DMS114 treated with DMSO at 0.1 percent for 48 hours (cell line): Measurements from ENCODE around the gene USB1.

ENCODE experiments used
- DNase-seq: peaks from one replicate; lab custom pipeline; 2025; ENCODE audit not compliant: unreplicated experiment; lab: John Stamatoyannopoulos, UW

Gene USB1, protein sequence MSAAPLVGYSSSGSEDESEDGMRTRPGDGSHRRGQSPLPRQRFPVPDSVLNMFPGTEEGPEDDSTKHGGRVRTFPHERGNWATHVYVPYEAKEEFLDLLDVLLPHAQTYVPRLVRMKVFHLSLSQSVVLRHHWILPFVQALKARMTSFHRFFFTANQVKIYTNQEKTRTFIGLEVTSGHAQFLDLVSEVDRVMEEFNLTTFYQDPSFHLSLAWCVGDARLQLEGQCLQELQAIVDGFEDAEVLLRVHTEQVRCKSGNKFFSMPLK

DNA sequence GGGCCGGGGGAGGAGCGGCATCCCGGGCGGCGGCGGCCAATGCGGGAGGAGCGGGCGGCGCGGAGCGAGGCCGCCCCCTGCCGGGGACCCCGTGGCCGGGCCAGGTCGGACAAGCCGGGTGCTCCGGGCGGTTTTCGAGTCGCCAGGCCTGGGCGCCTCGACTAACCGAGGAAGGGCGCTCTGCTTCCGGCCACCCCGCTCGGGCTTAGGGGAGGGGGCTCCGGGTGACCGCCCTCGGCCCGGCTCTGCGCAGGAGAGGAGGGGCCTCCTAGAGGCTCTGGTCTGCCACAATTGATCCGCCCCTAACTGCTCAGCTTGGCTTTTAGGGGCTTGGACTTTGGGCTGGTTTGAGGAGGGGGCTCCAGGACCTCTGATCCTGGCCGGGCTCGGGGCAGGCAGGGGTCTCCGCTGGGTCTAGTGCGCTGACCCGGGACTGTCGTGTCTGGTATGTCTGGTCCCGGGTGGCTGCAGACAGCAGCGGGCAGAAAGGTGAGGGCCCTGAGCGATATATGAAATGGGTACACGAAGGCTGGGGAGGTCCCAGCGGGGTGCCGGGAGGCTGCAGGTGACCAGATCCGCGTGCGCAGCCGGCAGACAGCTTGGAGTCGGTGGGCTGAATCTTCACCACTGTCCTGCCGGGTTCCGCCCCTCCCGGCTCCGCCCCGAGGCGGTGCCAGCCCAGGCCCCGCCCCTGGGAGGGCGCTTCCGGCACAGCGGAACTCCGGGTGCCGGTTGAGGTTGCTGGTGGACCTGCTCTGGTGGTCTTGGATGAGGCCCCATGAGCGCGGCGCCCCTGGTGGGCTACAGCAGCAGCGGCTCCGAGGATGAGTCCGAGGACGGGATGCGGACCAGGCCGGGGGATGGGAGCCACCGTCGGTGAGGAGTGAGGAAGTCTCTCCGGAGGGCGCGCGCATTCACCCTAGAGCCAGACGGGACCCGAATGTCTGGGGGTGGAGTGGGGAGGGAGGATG is at the start of gene USB1:
Gene USB1, plus strand, starts transcription at position 702 of the 971 bp plus-strand sequence. Its CDS starts 77 bp downstream, at position 779.
- DNase-seq: peak; percentile 70

DNA sequence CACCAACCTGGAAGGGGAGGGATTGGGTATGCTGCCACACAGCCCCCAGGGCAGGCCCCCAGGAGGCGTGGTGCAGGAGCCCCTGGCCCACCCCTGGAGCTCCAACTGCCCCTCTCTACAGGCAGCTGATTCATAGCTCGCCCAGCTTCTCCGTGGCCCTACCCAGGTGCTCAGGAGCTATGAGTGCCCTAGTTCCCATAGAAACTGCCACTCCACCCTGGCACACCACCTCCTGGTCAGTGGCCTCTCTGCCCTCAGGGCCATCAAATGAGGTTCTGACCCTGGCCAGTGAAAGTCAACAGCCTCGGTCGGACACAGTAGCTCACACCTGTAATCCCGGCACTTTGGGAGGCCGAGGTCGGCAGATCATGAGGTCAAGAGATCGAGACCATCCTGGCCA is 48.3 kb upstream of the USB1 start:
- DNase-seq: no peak

DNA sequence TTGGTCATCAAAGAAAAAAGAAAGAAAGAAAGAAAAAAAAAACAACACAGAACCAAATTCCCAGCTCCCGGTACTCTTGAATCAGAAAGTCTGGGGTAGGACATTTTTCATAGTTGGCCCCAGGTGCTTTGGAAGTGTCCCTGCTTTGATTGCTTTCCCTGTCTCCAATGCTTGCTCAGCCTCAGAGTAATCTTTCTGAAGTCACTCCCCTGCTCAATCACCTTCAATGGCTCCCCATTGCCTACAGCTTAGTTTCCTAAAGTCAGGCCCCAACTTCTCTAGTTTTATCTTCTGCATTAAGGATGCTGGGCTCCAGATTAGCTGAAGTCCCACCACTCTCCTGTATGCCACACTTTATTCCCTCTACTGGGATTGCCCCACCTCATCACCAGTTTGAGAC is 47.4 kb upstream of the USB1 start:
- DNase-seq: no peak

DNA sequence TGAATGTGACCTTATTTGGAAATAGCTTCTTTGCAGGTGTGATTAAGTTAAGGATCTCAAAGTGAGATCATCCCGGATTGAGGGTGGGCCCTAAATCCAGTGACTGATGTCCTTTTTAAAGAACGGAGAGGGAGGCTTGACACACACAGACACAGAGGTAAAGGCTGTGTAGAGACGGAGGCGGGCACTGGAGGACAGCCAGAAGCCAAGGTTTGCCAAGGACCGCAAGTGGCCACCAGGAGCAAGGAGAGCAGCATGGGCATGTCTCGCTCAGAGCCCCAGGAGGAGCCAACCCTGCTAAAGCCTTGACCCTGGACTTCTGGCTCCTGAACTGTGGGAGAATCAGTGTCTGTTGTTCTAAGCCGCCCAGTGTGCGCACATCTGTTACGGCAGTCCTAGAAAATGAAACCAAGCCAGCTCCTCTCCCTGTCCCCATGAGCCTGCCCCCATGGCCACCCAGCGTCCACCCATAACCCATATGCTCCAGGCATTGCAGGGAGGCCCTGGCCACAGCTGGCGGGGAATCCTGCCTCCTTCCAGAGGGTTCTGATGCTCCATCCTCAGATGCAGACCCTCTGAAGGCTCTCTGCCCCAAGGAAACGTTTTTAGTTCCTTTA is 45.5 kb upstream of the USB1 start:
- no peak for DNase-seq

DNA sequence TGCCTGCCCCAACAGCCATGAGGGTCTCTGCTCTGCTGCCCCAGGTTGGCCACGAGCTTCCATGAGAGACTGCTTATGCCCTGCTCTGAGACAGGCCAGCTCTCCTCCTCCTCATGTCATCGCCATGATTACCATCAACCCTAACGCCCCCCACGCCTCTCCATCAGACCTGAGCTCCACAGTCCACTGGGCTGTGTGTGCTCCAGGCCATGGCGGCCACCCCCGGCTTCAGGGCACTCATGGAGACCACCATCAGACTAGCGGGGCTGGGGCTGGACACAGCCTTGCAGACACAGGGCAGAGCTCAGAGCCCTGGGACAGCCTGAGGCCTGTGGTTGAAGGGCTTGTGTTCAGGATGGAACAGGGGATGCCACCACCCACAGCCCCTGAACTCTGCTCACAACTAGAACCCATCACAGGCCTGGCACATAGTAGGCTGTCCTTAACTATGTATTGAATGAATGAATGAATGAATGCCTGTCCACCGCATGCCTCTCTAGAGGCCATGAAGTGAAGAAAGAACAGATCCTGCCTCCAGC is 44.9 kb upstream of the USB1 start:
- no peak for DNase-seq

DNA sequence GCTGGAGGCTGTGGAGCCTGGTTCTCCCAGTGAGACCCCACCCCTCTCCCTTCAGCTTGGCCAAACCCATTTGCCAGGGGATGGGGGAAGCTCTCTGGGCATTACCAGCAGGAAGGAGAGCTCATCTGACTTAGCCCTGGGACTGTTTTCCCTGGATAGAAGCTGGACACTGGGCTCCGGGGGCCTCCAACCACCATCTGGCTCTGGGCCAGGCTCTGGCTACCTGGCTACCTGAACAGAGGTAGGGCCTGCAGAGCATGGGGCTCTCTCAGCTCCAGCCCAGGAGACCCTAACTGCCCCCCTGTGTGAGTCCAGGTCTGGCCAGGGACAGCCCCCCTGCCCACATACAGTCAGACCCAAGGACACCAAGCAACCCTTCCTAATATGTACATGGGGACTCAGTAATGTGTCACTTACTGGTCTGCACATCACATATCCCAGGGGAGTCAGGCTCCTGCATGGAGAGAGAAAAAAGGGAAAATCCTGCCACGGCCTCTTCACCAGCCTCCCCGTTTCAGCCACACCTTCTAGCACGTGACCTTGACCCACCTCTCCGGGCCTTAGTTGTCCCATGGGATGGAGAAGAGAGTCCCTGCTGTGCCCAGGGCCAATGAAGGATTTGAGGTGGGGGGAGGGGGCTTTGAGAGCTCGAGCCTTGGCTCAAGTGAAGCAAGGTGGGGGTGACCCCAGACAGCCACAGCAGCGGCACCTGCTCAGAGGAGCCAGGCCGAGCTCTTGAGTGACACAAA is 44.1 kb upstream of the USB1 start:
- no peak for DNase-seq

DNA sequence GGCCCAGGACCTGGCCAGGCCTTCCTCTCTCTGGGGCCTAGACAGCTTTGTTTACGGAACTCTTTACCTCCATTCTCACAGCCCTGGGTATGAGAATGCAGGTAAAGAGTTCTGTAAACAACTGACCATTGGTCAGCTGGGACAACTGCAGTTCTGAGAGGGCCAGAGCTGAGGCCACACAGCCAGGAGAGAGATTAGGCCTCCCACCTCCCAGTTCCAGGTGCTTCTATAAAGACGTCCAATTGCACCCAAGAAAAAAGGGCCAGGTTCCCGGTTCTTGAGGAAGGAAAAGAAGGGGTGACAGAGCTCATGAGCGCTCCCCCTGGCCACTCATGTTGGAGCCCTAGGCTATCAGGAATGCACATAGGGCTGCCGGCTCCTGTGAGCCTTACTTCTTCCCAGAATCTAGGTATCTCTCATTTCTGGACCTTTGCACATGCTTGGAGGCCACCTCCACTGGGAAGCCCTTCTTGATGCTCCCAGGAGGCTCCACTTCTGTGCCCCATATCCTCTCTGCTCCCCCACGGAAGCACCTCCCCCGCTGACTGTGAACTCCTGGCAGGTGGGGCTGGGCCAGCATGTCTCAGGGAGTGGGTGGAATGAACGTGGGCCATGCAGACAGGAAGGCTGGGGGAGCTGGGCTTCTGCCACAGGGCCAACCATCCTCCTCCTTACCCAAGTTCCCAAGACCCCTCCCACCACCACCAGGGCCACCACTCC is 43.4 kb upstream of the USB1 start:
- DNase-seq: no peak

DNA sequence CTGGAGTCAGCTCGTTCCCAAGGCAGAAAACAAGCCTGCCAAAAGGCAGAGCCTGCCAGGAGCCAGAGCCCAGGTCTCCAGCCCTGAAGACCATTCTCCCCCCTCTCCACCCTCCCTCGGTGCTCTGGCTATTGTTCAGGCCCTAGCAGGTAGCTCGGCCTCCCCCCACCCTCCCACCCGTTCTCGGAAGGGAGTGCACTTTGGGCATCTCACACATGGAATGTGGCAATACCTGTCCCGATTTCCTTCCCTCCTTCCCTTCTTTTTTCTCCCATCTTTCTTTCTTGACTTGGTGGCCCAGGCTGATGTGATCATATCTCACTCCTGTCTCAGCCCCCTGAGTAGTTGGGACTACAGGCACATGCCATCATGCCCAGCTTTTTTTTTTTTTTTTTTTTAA is 42.7 kb upstream of the USB1 start:
- no peak for DNase-seq

DNA sequence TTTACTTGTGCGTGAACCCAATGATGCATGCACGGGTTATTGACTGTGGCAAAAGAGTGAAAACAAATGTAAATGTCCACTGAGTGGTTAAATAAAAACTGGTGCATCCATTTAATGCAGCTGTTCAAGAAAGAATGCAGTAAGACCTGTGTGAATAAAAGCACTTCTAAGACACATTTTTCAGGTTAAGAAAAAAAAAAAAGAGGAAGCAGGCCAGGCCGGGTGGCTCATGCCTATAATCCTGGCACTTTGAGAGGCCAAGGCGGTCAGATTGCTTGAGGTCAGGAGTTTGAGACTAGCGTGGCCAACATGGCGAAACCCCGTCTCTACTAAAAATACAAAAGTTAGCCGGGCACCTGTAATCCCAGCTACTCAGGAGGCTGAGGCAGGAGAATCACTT is 42.1 kb upstream of the USB1 start:
- no peak for DNase-seq

DNA sequence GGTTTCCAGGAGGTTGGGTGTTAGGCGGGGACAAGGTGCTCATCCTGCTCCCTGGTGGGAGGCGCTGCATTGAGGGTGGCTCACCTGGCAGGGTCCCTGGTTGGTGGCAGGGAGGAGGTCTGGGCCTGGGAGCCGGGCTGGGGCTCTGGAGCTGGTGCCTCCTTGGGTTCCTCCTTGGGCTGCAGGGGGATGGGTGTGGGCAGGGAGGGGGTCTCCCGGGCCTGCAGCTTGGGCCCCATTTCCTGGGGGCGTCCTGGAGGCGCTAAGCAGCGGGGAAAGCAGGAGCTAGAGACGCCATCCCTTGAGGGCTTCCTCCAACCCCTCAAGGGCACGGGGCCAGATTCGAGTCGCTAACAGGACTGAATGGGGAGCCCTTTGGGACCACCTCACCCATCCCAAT is 41.4 kb upstream of the USB1 start:
- DNase-seq: no peak

DNA sequence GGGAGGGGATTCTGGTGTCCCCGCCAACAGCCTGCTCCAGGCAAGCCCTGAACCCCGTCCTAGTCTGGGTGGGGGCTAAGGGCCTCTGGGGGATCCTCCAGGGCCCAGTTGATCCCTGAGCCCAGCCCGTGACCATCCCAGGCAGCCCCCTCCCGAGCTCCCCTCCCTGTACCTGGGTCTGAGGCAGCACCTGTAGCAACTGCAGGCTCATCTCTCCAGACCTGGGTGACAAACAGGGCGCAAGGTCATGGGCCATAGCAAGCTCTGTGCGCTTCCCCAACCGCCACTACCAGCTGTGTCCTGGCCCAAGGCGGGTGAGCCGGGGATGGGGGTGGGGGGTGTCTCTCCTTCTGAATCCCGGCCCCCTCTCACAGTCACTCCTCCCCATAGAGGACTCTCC is 40.9 kb upstream of the USB1 start:
- no peak for DNase-seq

DNA sequence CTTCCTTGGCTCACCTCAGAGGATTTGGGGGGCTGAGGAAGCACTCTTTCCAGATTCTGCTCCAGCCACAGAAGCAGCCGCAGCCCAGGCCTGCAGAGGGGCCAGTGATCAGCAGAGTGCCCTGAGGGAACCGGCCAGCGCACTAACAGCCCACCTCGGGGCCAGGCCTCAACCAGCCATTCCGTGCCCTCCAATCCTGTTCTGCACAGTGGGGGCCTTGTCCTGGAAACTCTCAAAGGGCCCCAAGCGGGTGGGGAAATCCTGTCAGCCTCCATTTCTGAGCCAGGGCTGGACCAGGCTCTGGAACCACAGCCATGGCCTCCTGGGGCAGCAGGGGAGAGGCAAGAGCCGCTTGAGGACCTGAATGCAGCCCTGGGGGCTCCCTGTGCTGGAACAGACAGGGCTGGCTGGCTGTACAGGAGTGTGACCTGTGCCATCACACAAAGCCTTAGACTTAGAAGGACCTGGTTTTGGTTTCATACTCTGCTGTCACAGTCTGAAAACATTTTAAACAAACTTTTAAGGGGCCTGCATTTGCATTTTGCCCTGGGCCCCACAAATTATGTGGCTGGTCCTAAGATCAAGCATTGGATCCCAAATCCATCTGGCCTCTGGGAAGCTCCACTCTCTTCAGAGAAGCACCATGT is 40.3 kb upstream of the USB1 start:
- DNase-seq: no peak

DNA sequence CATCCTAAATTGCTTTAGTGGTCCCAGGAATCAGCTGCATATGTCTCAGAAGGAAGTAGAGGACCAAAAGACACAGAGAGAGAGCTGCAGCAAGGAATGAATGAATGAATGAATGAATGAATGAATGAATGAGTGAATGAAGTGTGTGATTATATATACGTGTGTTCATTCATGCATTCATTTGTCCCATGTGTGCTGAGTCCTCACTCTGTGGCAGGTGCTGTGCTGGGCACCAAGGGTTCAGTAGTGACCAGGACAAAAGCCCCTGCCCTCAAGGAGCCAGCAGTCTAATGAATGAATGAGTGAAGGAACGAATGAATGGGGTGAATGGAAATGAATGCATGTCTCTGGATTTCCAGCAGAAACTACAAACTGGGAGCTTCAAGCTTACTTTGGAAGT is 39.7 kb upstream of the USB1 start:
- DNase-seq: no peak

DNA sequence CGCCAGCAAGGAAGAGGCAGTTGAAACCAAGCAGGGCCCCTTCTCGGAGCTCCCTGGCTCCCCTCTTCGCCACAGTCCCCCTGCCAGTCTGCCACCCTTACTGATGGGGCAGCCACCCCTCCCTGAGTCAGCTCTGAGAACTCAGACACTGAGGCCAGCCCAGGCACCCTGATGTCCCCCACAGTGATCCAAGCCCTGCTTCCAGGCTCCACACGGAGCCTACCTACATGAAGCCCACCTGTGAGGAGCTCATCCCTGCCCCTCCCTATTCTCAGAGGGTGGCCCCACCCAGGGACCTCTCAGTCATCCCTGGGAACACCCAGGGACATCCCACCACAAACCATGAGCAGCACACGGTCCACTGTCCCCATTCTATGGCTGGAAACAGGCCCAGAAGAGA is 39.2 kb upstream of the USB1 start:
- no peak for DNase-seq

DNA sequence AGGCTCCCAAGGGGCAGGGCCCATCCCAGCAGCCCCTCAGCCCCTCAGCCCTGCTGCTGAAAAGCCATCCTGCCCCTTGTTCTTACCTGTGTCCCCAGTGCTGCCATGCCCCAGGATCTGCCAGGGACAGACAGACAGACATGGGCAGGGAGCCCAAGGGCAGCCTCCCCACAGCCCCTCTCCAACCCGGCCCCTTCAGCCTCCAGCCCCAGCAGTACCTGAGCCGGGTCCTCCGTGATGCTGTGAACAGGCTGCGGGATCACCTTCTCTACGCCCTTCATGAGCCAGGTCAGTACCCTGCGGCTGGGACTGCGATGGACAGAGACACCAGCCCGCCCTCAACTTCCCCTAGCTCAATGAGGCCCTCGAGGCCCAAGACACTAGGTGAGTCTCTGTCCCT is 38.5 kb upstream of the USB1 start:
- no peak for DNase-seq

DNA sequence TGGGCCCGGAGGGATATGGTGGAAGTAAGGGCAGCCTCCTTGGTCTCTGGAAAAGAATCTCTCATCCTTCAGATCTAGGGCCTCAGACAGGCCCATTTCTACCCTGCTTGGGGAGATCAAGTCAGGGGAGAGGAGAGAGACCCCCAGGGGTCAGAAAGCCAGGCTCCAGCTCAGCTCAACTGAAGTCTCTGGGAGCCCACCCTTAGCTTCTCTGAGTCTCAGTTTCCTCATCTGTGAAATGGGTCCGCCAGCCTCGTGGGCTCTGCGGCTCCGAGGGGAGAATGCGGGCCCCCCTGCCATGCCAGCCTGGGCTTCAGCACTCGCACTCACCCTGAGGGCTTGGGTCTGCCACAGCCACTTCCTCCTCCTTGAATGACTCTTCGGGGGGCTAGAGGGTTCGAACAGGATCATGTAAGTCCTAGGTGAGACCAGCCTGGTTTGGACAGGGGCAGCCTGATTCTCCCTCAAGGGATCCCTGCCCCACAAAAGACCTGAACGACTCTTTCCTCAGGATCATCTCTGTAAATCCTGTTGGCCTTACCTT is 37.0 kb upstream of the USB1 start:
- no peak for DNase-seq

DNA sequence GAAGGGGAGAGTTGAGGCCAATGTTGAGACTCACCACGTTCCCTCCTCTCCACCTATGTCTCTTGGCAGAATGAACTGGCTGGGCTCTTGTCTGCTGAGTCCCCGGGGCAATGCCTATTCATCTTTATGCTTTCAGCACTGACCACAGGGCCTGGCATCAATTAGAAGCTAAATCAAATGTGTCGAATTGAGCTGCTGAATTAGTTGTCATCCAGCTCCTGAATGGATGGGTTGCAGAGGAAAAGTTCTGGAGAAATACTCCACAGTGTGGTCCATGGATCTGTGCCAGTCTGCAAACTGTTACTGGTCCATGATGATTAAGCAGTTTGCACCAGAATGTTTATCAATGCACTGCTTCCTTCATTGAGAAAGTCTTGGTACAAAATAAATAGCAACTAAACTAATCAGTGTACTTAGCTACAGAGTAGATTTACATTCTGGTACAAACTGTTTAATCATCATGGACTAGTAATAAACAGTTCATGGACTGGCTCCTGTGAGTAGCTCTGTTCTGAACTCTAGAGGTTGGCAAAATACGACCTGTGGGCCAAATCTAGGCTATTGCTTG is 34.9 kb upstream of the USB1 start:
- no peak for DNase-seq

DNA sequence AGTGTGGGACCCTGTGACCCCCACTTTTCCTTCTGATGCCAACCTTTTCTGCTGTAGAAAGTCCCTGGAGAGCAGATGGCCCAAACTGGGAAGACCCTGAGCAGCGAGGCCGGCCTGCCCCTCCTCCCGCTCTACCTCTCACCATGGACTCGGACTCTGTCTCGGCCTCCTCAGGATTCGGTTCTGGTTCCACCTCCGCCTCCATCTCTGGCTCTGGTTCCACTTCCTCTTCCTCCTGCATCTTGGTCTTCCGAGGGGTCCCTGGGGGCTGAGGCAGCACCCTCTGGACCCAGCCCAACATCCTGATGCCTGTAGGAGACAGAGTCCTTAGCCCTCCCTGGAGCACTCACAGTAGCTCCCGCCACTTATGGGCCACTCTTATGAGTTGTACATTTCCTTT is 34.2 kb upstream of the USB1 start:
- no peak for DNase-seq

DNA sequence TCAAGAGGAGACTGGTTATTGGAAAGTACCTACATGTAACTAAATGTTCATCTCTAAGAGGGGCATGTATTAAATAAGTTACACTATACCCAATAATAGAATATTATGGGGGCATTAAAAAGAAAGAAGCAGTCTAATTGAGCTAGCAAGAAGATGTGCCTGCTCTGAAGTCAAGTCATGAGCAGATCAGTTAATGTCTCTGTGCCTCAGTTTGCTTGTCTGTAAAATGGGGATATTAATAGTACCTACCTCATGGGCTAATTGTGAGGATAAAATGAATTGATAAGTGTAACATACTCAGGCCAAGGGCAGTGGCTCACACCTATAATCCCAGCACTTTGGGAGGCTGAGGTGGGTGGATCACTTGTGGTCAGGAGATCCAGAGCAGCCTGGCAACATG is 33.3 kb upstream of the USB1 start:
- no peak for DNase-seq
